HG02840 (cell line): ENCODE measurements around the gene ZNF425.
"Not testable (repeated sequence)": the region's sequence is repeated elsewhere in the genome, so short reads cannot be mapped to it uniquely, and the experiment has no call there.

ENCODE experiments used
- ATAC-seq: cut with Tn5 transposase; IDR thresholded peaks from one replicate; pipeline ENCODE4 v1.9.1; 2021; ENCODE audit warnings: mild to moderate bottlenecking, moderate library complexity, moderate number of reproducible peaks; ENCODE audit not compliant: unreplicated experiment, low FRiP score

Gene ZNF425

DNA sequence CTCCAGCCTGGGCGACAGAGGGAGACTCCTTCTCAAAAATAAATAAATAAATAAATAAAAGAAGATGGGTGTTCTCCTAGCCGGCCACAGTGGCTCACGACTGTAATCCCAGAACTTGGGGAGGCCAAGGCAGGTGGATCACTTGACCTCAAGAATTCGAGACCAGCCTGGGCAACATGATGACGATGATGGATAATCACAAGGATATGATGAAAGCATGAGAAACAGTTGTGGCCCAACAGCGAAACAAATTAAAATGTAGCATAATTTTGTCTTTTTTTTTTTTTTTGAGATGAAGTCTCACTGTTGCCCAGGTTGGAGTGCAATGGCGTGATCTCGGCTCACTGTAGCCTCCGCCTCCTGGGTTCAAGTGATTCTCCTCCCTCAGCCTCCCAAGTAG lies 48.5 kb downstream of the ZNF425 start:
- no peak for ATAC-seq

DNA sequence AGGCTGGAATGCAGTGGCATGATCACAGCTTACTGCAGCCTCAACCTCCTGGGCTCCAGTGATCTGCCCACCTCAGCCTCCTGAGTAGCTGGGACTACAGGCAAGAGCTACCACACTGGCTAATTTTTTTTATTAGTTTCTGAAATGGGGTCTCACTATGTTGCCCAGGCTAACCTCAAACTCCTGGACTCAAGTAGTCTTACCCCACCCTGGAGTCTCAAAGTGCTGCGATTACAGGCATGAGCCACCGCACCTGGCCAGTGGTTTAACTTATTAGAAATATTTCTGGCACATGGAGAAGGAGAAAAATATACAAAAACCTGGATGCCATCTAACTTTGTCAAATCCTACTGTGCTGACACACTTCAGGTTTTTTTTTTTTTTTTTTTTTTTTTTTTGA lies 50.8 kb downstream of the ZNF425 start:
- no peak for ATAC-seq

DNA sequence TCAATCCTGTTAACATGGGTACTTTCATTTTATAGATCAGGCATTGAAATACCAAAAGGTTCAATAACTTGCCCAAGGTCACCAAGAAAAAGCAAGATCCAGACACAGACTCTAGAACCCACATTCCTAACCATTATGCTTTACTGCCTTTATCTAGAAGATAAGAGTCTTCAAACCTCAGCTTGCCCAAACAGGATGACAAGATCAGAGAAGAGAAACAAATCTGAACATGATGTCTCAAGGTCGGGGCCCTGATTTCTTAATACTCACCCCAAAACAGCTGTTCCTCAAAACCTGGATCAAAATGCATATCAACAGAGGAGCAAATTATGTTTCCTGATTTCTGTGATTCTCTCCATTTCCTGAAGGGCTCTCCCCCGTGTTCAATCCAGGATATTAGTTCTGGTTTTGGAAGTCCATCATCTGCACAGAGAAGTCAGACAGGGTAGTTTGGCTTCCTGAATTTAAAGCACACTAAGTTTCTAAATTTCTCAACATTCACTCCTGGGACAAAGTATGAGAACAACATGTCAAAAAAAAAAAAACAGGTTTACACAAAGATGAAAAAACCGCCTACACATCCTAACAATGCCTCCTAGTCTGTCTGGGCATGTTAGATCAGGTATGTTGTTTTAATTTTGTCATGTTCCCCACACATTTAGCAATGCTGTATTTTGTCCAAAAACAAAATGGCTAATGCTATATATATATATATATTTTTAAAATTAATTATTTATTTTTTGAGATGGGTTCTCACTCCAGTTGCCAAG lies 51.8 kb downstream of the ZNF425 start:
- no peak for ATAC-seq

DNA sequence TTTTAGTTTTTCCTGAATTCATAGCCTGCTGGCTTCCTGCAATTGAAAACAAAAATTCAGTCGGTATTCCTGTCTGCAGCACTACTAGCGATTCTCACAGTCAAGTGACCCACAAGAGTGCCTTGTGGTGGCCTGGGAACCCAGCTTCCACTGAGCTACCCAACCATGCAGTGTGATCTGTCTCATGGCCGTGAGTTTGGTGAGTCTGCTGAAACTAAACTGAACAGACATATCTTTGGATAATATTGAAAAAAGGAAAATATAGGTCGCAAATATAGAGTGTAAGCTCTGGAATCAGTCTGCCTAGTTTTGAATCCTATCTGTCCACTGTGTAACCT lies 53.7 kb downstream of the ZNF425 start:
- no peak for ATAC-seq

DNA sequence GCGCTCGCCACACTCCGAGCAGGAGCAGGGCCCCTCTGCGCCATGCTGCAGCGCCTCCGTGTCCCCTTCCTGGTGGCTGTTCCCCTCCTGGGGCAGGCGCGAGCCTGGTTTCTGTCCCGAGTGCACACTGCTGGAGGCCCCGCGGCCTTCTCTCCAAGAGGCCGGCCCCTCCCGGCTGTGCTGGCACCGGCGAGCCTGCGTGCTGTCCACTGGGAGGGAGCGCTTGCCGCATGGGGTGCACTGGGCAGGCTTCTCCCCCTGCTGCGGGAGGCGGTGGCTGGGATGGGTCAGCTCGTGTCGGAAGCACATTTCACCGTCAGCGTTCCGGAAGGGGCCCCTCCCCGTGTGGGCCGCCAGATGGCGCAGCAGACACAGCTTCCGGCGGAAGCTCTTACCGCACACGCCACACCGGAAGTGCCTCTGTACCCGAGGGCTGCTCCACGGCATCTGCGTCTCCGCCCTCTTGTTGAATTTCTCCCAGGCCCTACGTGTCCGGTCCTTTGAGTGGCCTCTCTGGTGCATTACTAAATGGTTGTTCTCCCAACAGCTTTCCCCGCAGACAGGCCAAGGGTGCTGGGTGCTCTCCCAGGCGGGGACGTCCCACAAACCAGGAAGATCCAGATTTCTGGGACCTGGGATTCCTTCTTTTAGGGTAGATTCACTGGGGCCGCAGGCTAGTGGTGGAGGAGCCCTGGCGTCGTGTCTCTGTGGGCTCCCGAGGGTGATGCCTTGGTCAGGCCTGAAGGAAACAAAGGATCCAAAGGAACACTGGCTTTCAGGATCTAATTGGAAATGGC lies 54.3 kb downstream of the ZNF425 start:
- no peak for ATAC-seq

DNA sequence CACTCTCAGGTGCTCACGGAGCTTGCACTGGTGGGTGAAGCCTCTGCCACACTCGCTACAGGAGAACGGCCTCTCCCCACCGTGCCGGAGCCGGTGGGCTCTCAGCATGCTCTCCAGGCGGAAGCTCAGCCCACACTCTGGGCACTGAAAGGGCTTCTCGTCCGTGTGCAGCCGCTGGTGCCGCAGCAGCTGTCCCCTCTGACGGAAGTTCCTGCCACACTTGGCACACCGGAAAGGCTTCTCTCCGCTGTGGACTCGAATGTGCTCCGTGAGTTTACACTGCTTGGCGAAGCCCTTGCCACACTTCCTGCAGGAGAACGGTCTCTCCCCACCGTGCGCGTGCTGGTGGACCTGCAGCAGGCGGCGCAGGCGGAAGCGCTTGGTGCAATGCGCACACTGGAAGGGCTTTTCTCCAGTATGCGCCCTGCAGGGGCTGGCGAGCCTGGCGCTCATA lies 54.9 kb downstream of the ZNF425 start:
- ATAC-seq, result no peak

DNA sequence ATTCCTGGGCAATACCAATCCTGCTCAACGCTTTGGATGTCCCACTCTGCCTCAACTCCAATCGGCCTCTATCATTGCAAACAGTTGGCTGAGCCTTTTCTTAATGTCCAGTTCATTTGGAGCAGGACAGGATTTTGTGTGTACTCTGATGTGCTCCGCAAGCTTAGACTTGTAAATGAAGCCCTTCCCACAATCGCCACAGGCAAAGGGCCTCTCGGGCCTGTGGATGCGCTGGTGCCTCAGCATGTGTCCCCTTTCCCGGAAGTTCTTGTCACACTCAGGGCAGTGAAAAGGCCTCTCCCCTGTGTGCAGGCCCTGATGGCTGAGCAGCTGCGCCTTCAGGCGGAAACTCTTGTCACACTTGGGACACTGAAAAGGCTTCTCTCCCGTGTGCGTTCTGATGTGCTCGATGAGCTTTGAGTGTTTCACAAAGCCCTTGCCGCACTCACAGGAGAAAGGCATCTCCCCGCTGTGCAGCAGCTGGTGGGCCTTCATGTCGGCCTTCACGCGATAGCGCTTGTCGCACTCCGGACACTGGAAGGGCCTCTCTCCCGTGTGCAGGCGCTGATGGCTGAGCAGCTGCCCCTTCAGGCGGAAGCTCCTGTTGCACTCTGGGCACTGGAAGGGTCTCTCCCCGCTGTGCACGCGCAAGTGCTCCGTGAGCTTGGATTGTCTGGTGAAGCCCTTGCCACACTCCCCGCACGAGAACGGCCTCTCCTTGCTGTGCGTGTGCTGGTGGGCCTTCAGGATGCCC lies 55.6 kb downstream of the ZNF425 start:
- no peak for ATAC-seq

DNA sequence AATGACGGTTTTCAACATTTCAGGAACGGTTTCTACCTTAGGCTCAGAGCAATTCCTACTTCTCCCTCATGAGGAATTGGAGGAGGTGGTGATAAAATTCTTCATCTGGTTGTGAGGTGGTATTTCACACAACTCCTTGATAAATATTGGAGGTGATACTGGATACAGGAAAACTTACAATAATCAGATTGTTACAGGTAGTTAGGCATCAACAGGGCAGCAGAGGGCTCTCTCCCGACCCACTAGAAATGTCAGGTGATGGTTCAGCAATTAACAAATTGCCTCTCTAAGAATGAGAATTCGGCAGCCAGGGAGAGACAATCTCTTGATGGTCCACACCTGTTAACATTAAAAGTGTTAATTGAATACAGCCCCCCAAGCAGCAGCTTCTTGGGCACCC lies 58.3 kb downstream of the ZNF425 start:
- ATAC-seq, result no peak

DNA sequence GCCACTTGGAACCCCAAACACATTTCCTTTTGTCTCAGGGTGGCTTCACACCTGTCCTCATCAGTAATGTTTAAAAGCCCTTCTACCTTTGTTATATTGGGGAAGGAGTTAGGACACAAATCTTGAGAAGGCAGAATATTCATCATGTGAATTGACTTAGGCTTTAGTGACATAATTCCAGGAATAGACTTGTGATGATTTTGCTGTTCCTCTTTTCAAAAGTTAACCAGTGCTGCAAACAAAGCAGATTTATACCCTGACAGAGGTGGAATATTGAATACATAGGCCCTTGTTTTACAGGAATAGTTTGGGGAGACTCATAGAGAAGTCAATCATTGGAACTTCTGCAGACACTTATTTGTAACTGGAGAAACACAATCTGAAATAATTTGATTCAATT lies 62.6 kb downstream of the ZNF425 start:
- ATAC-seq, result no peak

DNA sequence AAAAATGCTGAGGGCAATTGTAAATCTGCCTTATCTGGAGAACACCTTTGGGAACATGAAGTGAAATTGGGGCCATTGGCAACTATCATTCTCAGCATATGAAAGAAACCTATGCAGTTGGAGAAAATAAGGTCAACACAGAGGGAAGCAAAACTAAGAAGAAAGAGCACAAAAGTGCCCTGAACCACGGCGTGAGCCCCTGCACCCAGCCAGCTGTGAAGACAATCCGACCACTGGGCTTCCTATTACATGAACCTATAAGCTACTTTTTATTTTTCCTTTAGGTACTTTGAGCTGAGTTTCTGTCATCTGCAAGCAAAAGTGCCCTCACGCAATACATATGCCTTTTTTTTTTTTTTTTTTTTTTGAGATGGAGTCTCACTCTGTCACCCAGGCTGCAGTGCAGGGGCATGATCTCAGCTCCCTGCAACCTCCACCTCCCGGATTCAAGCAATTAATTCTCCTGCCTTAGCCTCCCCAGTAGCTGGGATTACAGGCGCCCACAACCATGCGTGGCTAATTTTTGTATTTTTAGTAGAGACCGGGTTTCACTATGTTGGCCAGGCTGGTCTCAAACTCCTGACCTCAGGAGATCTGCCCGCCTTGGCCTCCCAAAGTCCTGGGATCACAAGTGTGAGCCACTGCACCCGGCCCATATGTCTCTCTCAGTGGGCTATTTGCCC lies 63.8 kb downstream of the ZNF425 start:
- ATAC-seq, result not testable (repeated sequence)

DNA sequence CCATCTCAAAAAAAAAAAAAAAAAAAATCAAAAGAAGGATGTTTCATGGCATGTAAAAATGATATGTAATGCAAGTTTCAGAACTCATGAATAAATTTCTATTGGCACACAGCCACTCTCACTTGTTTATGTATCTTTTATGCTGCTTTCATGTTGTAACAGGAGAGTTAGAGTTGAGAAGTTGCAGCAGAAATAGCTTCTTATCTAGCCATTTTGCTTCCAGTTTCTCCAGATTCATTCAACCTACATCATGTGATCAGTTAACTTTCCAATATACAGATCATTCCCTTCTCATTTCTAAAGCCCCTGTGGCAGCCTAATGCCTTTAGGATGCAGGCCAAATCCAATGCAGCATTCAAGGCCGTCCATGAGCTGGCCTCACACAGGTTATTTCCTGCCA lies 66.0 kb downstream of the ZNF425 start:
- no peak for ATAC-seq

DNA sequence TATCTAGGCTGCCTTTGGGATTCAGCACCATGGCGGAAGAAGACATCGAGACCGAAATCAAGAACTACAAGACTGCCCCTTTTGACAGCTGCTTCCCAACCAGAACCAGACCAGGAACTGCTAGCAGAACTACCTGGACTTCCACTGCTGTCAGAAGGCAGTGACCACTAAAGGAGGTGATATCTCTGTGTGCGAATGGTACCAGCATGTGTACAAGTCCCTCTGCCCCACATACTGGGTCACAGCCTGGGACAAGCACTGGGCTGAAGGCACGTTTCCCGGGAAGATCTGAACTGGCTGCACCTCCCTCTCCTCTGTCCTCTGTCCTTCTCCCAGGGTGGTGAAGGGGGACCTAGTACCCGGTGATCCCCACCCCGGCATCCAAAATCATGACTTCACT lies 72.2 kb downstream of the ZNF425 start:
- ATAC-seq, result no peak

DNA sequence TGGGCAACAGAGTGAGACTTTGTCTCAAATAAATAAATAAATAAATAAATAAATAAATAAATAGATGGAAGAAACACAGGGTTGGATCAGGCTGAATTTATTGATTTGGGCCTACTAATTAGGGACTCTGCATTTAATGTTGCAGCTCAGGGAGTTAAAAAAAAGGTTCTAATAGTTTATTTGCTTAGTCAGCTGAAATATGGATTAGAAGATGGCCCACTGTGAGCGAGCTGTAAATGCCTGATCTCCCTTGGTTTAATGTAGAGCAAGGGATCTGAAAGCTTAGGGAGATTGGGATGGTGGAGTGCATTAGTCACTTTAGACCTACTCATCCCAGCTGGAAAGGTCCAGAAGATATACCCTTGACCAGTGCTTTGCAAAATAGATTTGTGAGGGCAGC lies 72.7 kb downstream of the ZNF425 start:
- ATAC-seq, result no peak
